Measurements from ENCODE around the gene WDR54. TPM values are rescaled to one million over a fixed set of nuclear protein-coding genes. Genes with fewer than 3 reads are reported as not detected.

Gene WDR54
- total and polyA plus RNA-seq, 12 donors, result 6.4 to 23.9 (median 14.5) TPM

DNA sequence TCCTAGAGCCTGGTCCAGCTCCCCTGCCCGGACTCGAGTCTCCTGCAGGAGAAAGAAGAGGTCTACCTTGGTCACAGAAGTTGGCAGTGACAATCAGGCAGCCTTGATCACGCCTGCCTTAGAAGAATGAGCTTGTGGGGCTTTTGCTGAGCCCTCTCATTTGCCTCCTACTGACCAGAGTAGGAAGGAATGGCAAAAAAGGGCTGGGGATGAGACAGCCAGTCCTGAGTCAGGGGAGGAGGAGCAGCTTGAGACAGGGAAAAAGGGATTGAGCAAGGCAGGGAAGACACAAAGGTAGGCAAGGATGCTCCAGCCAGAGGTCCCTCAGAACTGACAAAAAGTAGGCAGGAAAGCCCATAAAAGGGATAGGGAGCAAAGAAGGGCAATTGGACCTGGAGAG lies 6.0 kb downstream of the WDR54 start:
- 62 to 89% (median 85%) methylated on average over 3 of the region's 3 CpGs for WGBS, 4 donors
- Histone ChIP-seq H3K27me3 (no peaks in the 10 kb centered on the region), H3K9me3 (replicated peaks in 1 of 3) (no peaks in the 10 kb centered on the region), H3K36me3 (replicated peaks in 1 of 2) (peaks cover 0 to 55% of the 10 kb centered on the region in 2 donors), H3K4me3 (no peak overlapping the region), H3K4me1 (replicated peaks in 1 of 2) (no peaks in the 10 kb centered on the region), H3K27ac (no peak overlapping the region)
- no peak for DNase-seq
- intact Hi-C loops (cut with DNase I), result no loop called here
- no peak for TF ChIP-seq CTCF (IDR thresholded peaks at IDR 0.05)
- TF ChIP-seq POLR2A (IDR thresholded peaks at IDR 0.05), result no peak

DNA sequence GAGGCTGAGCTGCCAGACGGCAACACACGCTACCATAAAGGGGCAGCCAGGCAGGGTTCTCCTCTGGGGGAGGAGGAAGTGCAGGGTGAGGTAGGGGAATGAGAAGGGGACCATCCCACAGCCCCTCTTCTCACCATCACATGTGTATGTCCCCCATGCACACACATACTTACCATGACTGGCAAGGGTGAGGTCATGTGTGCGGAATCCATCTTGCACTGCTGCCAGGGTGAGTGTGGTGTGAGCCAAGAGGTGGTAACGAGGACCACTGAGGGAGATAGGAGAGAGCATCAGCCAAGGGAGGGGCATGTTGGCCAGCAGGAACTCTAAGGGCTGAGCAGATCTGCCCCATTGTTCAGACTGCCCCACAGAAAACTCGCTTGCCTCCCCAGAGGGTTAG lies 7.1 kb downstream of the WDR54 start:
- no peaks in the 10 kb centered on the region for H3K4me1 ChIP-seq (replicated peaks in 1 of 2)
- intact Hi-C loops (cut with DNase I), result no loop called here
- no peak overlapping the region for H3K4me3 ChIP-seq
- TF ChIP-seq POLR2A (IDR thresholded peaks at IDR 0.05), result no peak
- no peak for TF ChIP-seq CTCF (IDR thresholded peaks at IDR 0.05)
- H3K9me3 ChIP-seq (replicated peaks in 1 of 3), result no peaks in the 10 kb centered on the region
- H3K27ac ChIP-seq, result no peak overlapping the region
- H3K27me3 ChIP-seq, result no peaks in the 10 kb centered on the region
- no peak for DNase-seq
- 90 to 95% (median 93%) methylated on average over 5 of the region's 5 CpGs for WGBS, 4 donors
- H3K36me3 ChIP-seq (replicated peaks in 1 of 2), result peaks cover 0 to 55% of the 10 kb centered on the region in 2 donors

GRCh38 chr2:74429487-74430451 lies 8.2 kb downstream of the WDR54 start:
- H3K9me3 ChIP-seq (replicated peaks in 1 of 3), result no peaks in the 10 kb centered on the region
- WGBS, 4 donors, result 88 to 96% (median 92%) methylated on average over 10 to 18 of the region's 18 CpGs
- H3K27ac ChIP-seq, result no peak overlapping the region
- peaks cover 0 to 55% of the 10 kb centered on the region in 2 donors for H3K36me3 ChIP-seq (replicated peaks in 1 of 2)
- H3K4me1 ChIP-seq (replicated peaks in 1 of 2), result no peaks in the 10 kb centered on the region
- intact Hi-C loops (cut with DNase I), result no loop called here
- H3K4me3 ChIP-seq, result no peak overlapping the region
- no peak for TF ChIP-seq POLR2A (IDR thresholded peaks at IDR 0.05)
- no peak for DNase-seq
- H3K27me3 ChIP-seq, result no peaks in the 10 kb centered on the region

- WGBS, 4 donors, result 82 to 93% (median 90%) methylated on average over 9 to 11 of the region's 11 CpGs
- DNase-seq, result no peak
- Histone ChIP-seq H3K4me1 (replicated peaks in 1 of 2) (no peaks in the 10 kb centered on the region), H3K9me3 (replicated peaks in 1 of 3) (no peaks in the 10 kb centered on the region), H3K27ac (no peak overlapping the region), H3K4me3 (no peak overlapping the region), H3K27me3 (no peaks in the 10 kb centered on the region), H3K36me3 (replicated peaks in 1 of 2) (peaks cover 0 to 51% of the 10 kb centered on the region in 2 donors)
- intact Hi-C loops (cut with DNase I), result no loop called here
- no peak for TF ChIP-seq CTCF (IDR thresholded peaks at IDR 0.05)
- no peak for TF ChIP-seq POLR2A (IDR thresholded peaks at IDR 0.05)
These were observed 9.0 kb downstream of the WDR54 start for GRCh38 chr2:74430502-74430901.

Data from adrenal gland (tissue), 12 donors.